ENCODE measurements around the gene SRBD1.

SRBD1 gene

DNA sequence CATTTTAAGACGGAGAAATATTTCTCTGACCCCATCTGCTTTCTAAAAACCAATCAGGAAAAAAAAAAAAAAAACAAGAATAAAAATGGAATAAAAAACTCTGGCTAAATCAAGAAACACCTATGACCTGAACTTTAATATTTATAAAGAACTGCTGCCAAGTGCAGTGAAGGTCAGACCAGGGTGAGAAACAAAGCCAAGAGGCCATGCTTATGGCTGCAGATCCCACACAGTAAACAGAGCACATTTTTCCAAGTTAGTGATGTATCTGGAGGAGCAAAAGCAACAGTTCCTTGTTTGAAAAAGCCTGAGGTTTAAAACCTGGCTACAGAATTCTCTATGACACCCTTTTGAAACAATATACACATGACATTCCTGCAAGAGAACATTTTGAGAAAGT lies 242.3 kb downstream of the SRBD1 start:
- no peak overlapping the region for H3K27ac ChIP-seq
- TF ChIP-seq ZFX (IDR thresholded peaks at IDR 0.05; ENCODE audit: borderline replicate concordance), result no peak
- TF ChIP-seq, protein P1, sequence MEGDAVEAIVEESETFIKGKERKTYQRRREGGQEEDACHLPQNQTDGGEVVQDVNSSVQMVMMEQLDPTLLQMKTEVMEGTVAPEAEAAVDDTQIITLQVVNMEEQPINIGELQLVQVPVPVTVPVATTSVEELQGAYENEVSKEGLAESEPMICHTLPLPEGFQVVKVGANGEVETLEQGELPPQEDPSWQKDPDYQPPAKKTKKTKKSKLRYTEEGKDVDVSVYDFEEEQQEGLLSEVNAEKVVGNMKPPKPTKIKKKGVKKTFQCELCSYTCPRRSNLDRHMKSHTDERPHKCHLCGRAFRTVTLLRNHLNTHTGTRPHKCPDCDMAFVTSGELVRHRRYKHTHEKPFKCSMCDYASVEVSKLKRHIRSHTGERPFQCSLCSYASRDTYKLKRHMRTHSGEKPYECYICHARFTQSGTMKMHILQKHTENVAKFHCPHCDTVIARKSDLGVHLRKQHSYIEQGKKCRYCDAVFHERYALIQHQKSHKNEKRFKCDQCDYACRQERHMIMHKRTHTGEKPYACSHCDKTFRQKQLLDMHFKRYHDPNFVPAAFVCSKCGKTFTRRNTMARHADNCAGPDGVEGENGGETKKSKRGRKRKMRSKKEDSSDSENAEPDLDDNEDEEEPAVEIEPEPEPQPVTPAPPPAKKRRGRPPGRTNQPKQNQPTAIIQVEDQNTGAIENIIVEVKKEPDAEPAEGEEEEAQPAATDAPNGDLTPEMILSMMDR (IDR thresholded peaks at IDR 0.05), result no peak

DNA sequence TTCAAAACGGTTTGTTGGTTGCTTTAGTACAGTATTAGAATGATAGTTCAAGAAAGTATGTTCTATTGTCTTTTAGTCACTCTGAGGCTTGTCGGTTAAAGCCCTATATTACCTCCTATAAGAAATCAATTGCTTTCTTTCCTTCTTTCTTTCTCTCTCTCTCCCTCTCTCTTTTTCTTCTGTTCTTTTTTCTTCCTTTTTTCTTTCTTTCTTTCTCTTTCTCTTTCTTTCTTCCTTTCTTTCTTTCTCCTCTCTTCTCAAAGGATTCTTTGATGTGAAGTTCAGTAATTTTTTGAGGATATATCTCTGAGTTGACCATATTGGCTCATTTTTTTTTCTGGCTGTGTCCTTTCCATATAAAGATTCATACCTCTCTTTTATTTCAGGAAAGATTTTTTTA lies 249.4 kb downstream of the SRBD1 start:
- no peak for TF ChIP-seq ZFX (IDR thresholded peaks at IDR 0.05; ENCODE audit: borderline replicate concordance)
- TF ChIP-seq, protein P1 (IDR thresholded peaks at IDR 0.05), result no peak
- H3K27ac ChIP-seq, result no peak overlapping the region

DNA sequence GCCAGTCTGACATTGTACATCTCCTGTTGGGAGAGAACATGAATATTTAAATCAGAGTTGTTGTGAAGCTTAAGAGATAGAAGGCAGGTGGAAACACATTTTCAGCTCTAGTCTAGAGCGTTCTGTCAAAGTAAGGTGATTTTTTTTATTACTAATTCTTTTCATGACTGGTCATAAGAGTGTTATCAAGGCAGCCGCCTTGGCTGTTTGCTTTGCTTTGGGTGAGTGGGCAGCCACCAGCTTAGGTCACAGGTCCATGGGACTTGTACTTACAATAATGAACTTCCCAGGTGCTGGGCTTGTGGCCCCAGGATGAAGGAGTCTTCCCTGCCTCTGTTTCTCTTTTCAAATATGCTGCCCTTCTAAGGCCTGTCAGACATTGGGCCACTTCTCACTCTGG lies 256.3 kb downstream of the SRBD1 start:
- no peak overlapping the region for H3K27ac ChIP-seq
- TF ChIP-seq ZFX (IDR thresholded peaks at IDR 0.05; ENCODE audit: borderline replicate concordance), result no peak
- TF ChIP-seq, protein P1 (IDR thresholded peaks at IDR 0.05), result no peak

DNA sequence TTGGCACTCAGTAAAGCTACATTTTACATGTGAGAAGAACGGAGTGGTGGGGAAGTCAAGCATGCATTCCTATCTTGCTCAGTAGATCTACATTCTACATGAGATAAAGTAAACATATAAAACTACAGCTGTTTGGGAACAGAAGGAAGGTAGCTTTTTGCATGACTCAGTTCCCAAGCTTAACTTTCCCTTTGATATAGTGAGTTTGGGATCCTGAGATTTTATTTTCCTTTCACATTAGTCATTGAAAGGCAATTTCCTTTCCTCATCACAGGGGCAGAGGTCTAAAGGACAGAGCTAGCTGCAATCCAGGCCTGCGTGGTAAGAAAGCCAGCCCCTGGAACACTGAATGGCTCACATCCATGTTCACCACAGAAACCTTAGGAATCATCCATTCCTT lies 257.2 kb downstream of the SRBD1 start:
- TF ChIP-seq, protein P1 (IDR thresholded peaks at IDR 0.05), result no peak
- TF ChIP-seq ZFX (IDR thresholded peaks at IDR 0.05; ENCODE audit: borderline replicate concordance), result no peak
- no peak overlapping the region for H3K27ac ChIP-seq

DNA sequence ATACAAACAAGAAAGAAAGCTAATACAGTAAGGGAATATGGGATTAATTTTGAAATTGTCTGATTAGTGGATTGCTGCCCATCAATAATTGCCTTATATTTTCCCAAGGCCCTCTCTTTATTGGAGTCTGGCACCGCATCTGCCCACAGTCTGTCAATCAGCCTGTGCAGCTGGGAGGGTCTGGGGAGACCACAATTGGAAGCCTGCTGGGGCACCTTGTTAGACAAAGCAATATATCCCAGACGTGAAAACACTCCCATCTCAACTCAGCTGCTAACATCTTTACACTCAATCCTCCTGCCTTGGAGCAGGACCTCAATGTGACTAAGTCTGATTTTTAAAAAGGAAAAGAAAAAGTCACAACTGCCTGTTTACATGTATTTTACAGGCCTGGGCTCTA lies 258.6 kb downstream of the SRBD1 start:
- no peak overlapping the region for H3K27ac ChIP-seq
- no peak for TF ChIP-seq ZFX (IDR thresholded peaks at IDR 0.05; ENCODE audit: borderline replicate concordance)
- TF ChIP-seq, protein P1 (IDR thresholded peaks at IDR 0.05), result no peak

DNA sequence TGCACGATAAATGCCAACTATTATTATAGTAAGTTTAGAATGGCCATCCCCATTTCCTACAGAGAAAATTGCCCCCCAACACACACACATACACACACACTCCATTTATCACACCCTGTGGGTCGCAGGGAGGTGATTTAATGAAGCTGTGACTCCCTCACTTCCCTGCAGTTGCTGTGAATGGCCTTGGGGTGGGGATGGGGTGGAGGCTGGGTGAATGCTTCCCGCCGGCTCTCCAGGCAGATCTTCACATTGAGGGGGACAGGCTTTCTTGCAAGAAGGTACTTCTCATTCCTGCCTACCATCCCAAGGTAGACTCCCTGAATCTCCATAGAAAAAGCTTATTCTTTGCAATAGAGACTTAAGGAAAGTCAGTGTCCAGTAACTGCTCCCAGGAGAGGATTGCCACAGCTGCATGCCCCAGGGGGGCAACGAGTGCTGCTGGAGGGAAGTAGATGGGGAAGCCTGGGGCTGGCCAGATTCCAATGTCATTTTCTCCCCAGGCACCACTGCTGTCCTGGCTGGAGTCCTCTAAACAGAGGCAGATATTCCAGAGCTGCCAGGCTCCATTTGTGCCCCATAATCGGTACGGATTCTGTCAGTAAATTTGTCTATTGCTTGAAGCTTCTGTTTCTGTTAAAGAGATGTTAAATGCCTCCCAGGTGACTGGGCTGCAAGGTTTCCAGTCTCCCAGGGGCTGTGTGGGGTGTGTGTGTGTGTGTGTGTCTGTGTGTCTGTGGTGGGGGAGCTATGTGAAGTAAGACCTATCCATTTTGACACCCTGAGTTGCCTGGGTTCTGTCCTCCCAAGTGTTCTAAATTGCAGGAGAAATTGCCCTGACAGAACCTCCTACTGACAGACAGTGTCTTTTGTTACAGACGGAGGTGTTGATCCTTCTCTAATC lies 265.5 kb downstream of the SRBD1 start:
- TF ChIP-seq, protein P1 (IDR thresholded peaks at IDR 0.05), result no peak
- TF ChIP-seq ZFX (IDR thresholded peaks at IDR 0.05; ENCODE audit: borderline replicate concordance), result no peak
- no peak overlapping the region for H3K27ac ChIP-seq

- TF ChIP-seq ZFX (IDR thresholded peaks at IDR 0.05; ENCODE audit: borderline replicate concordance), result no peak
- TF ChIP-seq, protein P1 (IDR thresholded peaks at IDR 0.05), result no peak
- no peak overlapping the region for H3K27ac ChIP-seq
Observed at GRCh38 chr2:45344502-45344901, 266.6 kb downstream of the SRBD1 start.

Data from 22Rv1 (cell line).